Ovary (tissue), 9 donors: ENCODE data around the gene VWA5B1. TPM values are rescaled to one million over a fixed set of nuclear protein-coding genes. Genes with fewer than 3 reads are reported as not detected.

ENCODE experiments used
- DNase-seq, 5 donors: peaks; one replicate each; pipeline ENCODE4 v3.0.0-alpha.2; 2019 to 2020
- H3K27ac ChIP-seq, 2 donors: fragments of 200-600 bp; one replicate each; pipeline versions ENCODE4 v1.5.1 to v1.8.0; 2019 to 2022
- H3K27me3 ChIP-seq: fragments of 200-600 bp; one replicate; pipeline ENCODE4 v1.8.0; 2022
- H3K36me3 ChIP-seq: fragments of 200-600 bp; sonication (generic); one replicate; pipeline ENCODE4 v1.5.1; 2019
- H3K4me1 ChIP-seq: one replicate; pipeline ENCODE4 v1.8.1; 2013; ENCODE audit warnings: mild to moderate bottlenecking, moderate library complexity; ENCODE audit not compliant: insufficient read depth
- H3K4me3 ChIP-seq: fragments of 200-600 bp; sonication (generic); one replicate; pipeline ENCODE4 v1.5.1; 2017
- H3K9me3 ChIP-seq, 2 donors: fragments of 200-600 bp in 1 of 2; sonication (generic) in 1 of 2; one replicate each; pipeline versions ENCODE4 v1.5.1 to v1.8.1; 2013 to 2019; ENCODE audit warnings: mild to moderate bottlenecking in 1 of 2, moderate library complexity in 1 of 2
- EP300 ChIP-seq: sonication (generic); formaldehyde crosslinking; IDR thresholded peaks from one replicate; pipeline ENCODE4 v1.6.1; 2017; ENCODE audit warnings: antibody characterized with exemption
- POLR2A ChIP-seq: fragments of 450-650 bp; IDR thresholded peaks from one replicate; pipeline ENCODE4 v1.6.1; 2017; ENCODE audit warnings: antibody characterized with exemption, mild to moderate bottlenecking, moderate library complexity
- whole genome bisulfite sequencing, 3 donors: extraction: QIAGEN DNeasy Blood & Tissue Kit in 1 of 3; methylation state at CpG; one replicate each; pipeline versions ENCODE4 v1.1.5 to v1.1.7; 2013 to 2017; 5-methylcytosine and 5-hydroxymethylcytosine counted together
- intact Hi-C, 4 donors: fragments of 100-400 bp; cut with DNase I; formaldehyde crosslinking; loops; one replicate each; pipeline versions ENCODE4 v1.11.0 to v1.15.1; 2022 to 2023
- polyA plus RNA-seq, 2 donors: library from polyadenylated mRNA; stranded (reverse); fragments of 200-250 nt in 1 of 2; fragments of 350-450 nt in 1 of 2; fragmentation: Illumina TruSeq in 1 of 2; extraction: RNeasy Lipid Tissue Mini Kit (QIAGEN cat#74804) in 1 of 2; gene quantifications; one replicate each; pipeline ENCODE4 v1.2.3, GENCODE V29; 2013 to 2014
- total RNA-seq, 7 donors: library from RNA; depleted of rRNA in 2 of 7; stranded (reverse); fragments of >200 nt in 2 of 7; fragmentation: NEBNext Ultra II Directional in 3 of 7; extraction: Animal tissue kit (Norgen Biotek cat#: 25700) in 3 of 7; gene quantifications; one replicate each; pipeline versions ENCODE4 v1.1.0 to v1.2.4, GENCODE V29; 2016 to 2023
- TF ChIP-seq, protein P1 (sequence below), 3 donors: fragments of 450-650 bp in 2 of 3; fragments of 200-600 bp in 1 of 3; IDR thresholded peaks; one replicate each; pipeline versions ENCODE4 v1.5.1 to v1.8.0; 2016 to 2022; ENCODE audit warnings: antibody characterized with exemption in 3 of 3, mild to moderate bottlenecking in 1 of 3
- donor health status: DM: no; HTN: no; CAD: no; lungs with moderate emphysema.
- donor health status: DM: no; HTN: no; CAD: no.
- donor health status: Bipolar disorder and iron deficiency.
- donor health status: DM: yes; HTN: yes; CAD: no.
- donor health status: DM: no; HTN: no; CAD: no.
- donor health status: DM: yes; HTN: yes; CAD: no.

VWA5B1 gene
- total and polyA plus RNA-seq, 9 donors, result 0.10 to 1.5 (median 0.21) TPM; not detected in 5

DNA sequence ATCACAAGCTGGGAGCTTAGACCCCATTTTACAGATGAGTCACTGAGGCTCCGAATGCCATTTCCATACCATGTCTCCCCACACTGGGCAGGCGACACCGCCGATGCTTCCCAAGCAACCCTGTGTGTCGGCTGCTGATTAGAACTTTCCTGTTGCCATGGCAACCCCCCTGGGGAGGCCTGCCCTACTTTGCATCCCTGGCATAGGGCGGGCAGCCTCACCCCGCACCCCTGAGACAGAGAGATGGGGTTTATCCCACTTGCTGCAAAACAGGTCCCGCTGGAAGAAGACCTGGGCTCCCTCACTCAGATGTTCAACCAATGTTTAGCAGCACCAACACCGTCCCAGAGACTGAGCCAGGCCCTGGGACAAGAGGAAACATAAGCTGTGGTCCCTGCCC, 113.8 kb downstream of the VWA5B1 start:
- H3K36me3 ChIP-seq, result no peaks in the 10 kb centered on the region
- H3K27me3 ChIP-seq, result no peaks in the 10 kb centered on the region
- H3K4me1 ChIP-seq, result no peaks in the 10 kb centered on the region
- no peak for TF ChIP-seq POLR2A
- TF ChIP-seq, protein P1, sequence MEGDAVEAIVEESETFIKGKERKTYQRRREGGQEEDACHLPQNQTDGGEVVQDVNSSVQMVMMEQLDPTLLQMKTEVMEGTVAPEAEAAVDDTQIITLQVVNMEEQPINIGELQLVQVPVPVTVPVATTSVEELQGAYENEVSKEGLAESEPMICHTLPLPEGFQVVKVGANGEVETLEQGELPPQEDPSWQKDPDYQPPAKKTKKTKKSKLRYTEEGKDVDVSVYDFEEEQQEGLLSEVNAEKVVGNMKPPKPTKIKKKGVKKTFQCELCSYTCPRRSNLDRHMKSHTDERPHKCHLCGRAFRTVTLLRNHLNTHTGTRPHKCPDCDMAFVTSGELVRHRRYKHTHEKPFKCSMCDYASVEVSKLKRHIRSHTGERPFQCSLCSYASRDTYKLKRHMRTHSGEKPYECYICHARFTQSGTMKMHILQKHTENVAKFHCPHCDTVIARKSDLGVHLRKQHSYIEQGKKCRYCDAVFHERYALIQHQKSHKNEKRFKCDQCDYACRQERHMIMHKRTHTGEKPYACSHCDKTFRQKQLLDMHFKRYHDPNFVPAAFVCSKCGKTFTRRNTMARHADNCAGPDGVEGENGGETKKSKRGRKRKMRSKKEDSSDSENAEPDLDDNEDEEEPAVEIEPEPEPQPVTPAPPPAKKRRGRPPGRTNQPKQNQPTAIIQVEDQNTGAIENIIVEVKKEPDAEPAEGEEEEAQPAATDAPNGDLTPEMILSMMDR (IDR thresholded peaks at IDR 0.05), result no peak
- no peak for TF ChIP-seq EP300
- H3K27ac ChIP-seq, result no peak overlapping the region
- 42 to 66% (median 50%) methylated on average over 9 of the region's 9 CpGs for WGBS, 3 donors
- no peak for DNase-seq
- H3K9me3 ChIP-seq, result no peaks in the 10 kb centered on the region
- H3K4me3 ChIP-seq, result no peak overlapping the region
- intact Hi-C loops, result no loop called here

Other genes starting within 250 kb of the VWA5B1 start
- gene PLA2G5, start 220.7 kb upstream of the VWA5B1 start, total RNA-seq, result 100 to 1,000 TPM in 3 of 7 donors, 10 to 100 TPM in 4; 19.3 to 141 (median 67.4) TPM
- gene PLA2G5, start 220.7 kb upstream of the VWA5B1 start, polyA plus RNA-seq, result 100 to 1,000 TPM in 1 of 2 donors, 10 to 100 TPM in 1; 29.7 to 100 TPM
- under 1 TPM in 2 of 7 donors, not detected in 5; 0.12 TPM for gene PLA2G2D, start 171.3 kb upstream of the VWA5B1 start, total RNA-seq
- 1 to 10 TPM in 1 of 2 donors, not detected in 1; 2.1 TPM for gene PLA2G2D, start 171.3 kb upstream of the VWA5B1 start, polyA plus RNA-seq
- gene PLA2G2F, start 151.6 kb upstream of the VWA5B1 start, total RNA-seq, result under 1 TPM in 3 of 7 donors, not detected in 4; 0.08 to 0.30 (median 0.15) TPM
- under 1 TPM in 1 of 2 donors, not detected in 1; 0.02 TPM for gene PLA2G2F, start 151.6 kb upstream of the VWA5B1 start, polyA plus RNA-seq
- 10 to 100 TPM in 1 of 7 donors, 1 to 10 TPM in 4, under 1 TPM in 2; 0.20 to 28.0 (median 2.9) TPM for gene UBXN10, start 104.8 kb upstream of the VWA5B1 start, total RNA-seq
- 1 to 10 TPM in 1 of 2 donors, under 1 TPM in 1; 0.39 to 1.1 TPM for gene UBXN10, start 104.8 kb upstream of the VWA5B1 start, polyA plus RNA-seq
- gene PLA2G2C, start 104.4 kb upstream of the VWA5B1 start, total RNA-seq, result not detected
- under 1 TPM in 1 of 2 donors, not detected in 1; 0.02 TPM for gene PLA2G2C, start 104.4 kb upstream of the VWA5B1 start, polyA plus RNA-seq
- gene CAMK2N1, start 195.3 kb downstream of the VWA5B1 start, total RNA-seq, result 10 to 100 TPM; 11.3 to 95.9 (median 35.2) TPM
- gene CAMK2N1, start 195.3 kb downstream of the VWA5B1 start, polyA plus RNA-seq, result 10 to 100 TPM; 20.8 to 42.6 TPM
- 10 to 100 TPM; 19.9 to 31.6 (median 24.6) TPM for gene MUL1, start 217.3 kb downstream of the VWA5B1 start, total RNA-seq
- 10 to 100 TPM; 16.7 to 20.1 TPM for gene MUL1, start 217.3 kb downstream of the VWA5B1 start, polyA plus RNA-seq